ENCODE measurements around the gene TASP1. TPM values are rescaled to one million over a fixed set of nuclear protein-coding genes. Genes with fewer than 3 reads are reported as not detected.
"Not testable (repeated sequence)": the region's sequence is repeated elsewhere in the genome, so short reads cannot be mapped to it uniquely, and the experiment has no call there.

The TASP1 gene
- 10 to 100 TPM in 1 of 2 donors, 1 to 10 TPM in 1; 5.7 to 13.8 TPM for total RNA-seq
- long read RNA-seq, transcript TASP1-201 (14 exons, 2,352 nt) = major isoform, 14 of 22 reads
- long read RNA-seq, partial matches to known transcripts = 4 of 22 reads
- long read RNA-seq, other reads (novel, unspliced or antisense) = 4 of 22 reads

- ATAC-seq = peak; percentile 100
- DNase-seq = peak; percentile 96
- intact Hi-C loops (cut with DNase I) = no loop called here
Measured at GRCh38 chr20:13638496-13639149, at the start of gene TASP1. TSS of gene TASP1 (minus strand) at chr20:13638932. CDS start at chr20:13630078, 8,854 bp downstream.

- intact Hi-C loops (cut with DNase I) = no loop called here
- ATAC-seq = no peak
Measured at GRCh38 chr20:13687815-13688214, 49.1 kb upstream of the TASP1 start.

GRCh38 chr20:13685623-13686022 is 46.9 kb upstream of the TASP1 start:
- ATAC-seq (no peak), DNase-seq (no peak)
- intact Hi-C loops (cut with DNase I) = no loop called here

More at GRCh38 chr20:13687815-13688214, 49.1 kb upstream of the TASP1 start:
- no peak for DNase-seq

DNA sequence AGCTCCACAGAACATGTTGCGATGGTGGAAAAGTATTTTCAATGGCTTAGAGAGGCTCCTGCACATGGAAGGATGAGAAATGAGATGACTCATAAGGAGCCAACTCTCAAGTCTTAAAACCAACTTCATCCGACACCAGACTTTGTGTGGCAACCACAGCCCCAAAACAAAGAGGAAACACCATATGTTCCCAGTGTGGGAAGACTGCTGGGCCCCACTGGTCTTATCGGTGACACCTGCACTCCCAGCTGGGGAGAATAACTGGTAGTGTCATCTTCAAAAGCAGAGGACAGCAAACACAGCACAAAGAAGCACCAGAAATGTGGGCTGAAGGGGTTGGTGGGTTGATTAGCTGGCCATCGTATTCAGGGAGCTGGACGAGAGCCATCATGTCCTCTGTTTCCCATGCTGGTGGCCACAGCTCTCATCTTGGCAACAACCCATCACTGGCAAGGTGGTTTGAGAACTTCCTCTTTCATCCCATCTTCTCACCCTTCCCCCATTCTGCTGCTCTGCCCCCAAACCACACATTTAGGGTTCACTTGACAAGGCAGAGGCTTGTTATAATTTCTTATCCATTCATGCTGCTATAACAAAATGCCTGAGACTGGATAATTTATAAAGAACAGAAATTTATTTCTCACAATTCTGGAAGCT is 46.0 kb upstream of the TASP1 start:
- ATAC-seq = no peak
- no peak for DNase-seq
- intact Hi-C loops (cut with DNase I) = no loop called here

- DNase-seq (no peak), ATAC-seq (no peak)
- intact Hi-C loops (cut with DNase I) = no loop called here
Measured at GRCh38 chr20:13683833-13684232, 45.1 kb upstream of the TASP1 start.

DNA sequence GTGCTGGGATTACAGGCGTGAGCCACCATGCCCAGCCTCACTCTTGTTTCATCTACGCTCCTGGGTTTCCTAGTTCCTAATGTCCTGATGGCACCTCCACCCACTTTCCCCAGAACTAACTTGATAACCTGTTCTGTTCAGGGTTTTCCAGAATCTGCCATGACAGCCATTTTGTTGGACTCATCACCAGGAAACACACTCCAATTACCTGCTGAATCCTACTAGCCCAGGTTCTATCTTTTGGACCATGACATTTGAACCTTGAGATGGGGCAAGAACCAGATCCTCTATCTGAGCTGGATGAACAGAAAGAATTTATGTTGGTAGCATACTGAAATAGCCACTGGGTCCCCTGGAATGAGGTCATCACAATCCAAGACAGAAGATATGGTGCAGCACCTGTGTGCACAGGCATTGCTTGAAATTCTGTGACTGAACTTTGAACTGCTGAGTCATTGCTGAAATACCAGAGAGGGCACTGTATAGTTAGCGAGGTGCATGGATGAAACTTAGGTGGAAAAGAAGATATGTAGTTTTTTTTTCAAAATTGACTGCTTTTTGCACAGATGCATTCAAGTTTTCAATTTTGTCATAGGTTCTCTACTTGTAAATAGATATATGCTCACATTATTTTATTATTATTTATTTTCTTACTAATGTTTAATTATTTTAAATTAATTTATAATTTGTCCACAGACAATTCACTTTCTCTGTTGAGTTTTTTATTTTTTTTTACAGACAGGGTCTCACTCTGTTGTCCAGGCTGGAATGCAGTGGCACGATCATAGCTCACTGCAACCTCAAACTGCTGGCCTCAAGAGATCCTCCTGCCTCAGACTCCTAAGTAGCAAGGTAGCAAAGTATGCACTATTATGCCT is 42.8 kb upstream of the TASP1 start:
- DNase-seq = no peak
- intact Hi-C loops (cut with DNase I) = no loop called here
- ATAC-seq = no peak

DNA sequence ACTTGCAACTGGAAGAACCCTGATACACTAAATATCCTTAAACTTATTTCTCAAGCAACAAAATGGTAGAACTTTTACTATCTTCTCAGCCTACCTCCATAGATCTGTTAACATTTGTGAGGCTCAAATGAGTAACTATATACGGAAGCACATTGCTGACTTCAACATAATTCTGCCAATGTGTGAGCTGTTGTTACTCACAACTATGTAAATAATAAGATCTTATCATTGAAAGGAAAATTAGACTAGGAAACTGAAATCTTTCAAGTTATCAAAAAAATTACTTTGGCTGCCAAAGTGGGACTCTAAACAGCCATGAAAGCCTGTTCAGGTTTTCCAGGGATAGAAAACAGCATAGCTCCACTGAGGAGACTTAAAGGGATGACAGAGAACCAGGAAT is 40.2 kb upstream of the TASP1 start:
- intact Hi-C loops (cut with DNase I) = no loop called here
- DNase-seq = no peak
- ATAC-seq = no peak

GRCh38 chr20:13677241-13677640 is 38.5 kb upstream of the TASP1 start:
- DNase-seq (no peak), ATAC-seq (peak in 1 of 2 donors; percentile 61)
- intact Hi-C loops (cut with DNase I) = no loop called here

- ATAC-seq (no peak), DNase-seq (no peak)
- intact Hi-C loops (cut with DNase I) = no loop called here
Measured at GRCh38 chr20:13676682-13677081, 38.0 kb upstream of the TASP1 start.

- intact Hi-C loops (cut with DNase I) = no loop called here
- DNase-seq = no peak
- ATAC-seq = peak; percentile 34 to 48
Measured at GRCh38 chr20:13672690-13673089, 34.0 kb upstream of the TASP1 start.

GRCh38 chr20:13671916-13672378 is 33.2 kb upstream of the TASP1 start:
- peak; percentile 39 for DNase-seq

GRCh38 chr20:13671512-13671911 is 32.8 kb upstream of the TASP1 start:
- ATAC-seq = peak; percentile 12 to 19
- intact Hi-C loops (cut with DNase I) = no loop called here
- DNase-seq = no peak

More at GRCh38 chr20:13671916-13672378, 33.2 kb upstream of the TASP1 start:
- ATAC-seq = peak; percentile 65 to 96
- intact Hi-C loops (cut with DNase I) = no loop called here

DNA sequence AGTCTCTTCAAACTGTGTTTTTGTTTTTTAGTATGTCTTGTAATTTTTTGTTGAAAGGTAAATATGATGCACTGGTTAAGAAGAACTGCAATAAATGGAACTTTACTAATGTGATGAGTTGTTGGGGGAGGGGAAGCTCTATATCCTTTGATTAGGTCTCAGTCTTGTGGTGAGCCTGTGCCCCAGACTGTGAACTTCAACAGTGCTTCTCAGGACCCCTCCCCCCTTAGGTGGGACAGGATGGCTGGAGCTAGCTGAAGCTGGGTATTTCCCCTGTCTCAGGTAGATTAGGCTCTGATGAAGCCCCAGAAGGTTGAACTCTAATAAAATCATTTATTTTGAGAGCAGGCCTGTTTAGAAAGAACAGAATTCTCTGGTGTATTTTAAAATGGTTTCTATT is 31.4 kb upstream of the TASP1 start:
- DNase-seq (no peak), ATAC-seq (no peak)
- intact Hi-C loops (cut with DNase I) = no loop called here

- no peak for DNase-seq
- ATAC-seq = no peak
- intact Hi-C loops (cut with DNase I) = no loop called here
Measured at GRCh38 chr20:13665709-13666395, 27.1 kb upstream of the TASP1 start.

DNA sequence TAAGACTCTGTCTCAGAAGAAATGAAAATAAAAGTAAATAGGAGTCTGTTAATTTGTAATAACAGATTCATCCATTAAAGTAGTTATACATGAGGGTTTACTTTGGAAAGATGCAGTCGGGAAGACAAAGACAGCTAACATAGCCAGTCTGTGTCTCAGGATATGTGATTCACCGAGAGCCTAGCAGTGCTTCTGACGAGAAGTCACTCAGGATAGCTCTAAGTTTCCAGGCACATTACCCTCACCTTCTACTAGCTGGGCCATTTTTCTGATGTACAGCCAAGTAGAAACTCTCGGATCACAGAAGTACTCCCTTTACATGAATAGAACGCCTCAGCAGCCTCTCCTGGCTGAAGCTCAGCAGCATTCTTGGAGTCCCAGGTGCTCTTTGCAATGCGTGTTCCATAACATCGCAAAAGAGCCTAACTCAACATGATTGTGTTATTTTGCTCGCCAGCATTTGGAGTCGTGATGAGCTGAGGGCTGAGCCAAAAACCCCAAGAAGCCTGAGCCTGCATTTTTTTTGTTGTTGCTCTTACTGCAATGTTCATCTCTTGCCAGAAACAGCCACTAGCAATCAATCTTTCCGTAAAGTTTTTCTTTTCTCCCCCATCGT is 22.4 kb upstream of the TASP1 start:
- ATAC-seq (peak; percentile 70 to 71), DNase-seq (no peak)
- intact Hi-C loops (cut with DNase I) = no loop called here

DNA sequence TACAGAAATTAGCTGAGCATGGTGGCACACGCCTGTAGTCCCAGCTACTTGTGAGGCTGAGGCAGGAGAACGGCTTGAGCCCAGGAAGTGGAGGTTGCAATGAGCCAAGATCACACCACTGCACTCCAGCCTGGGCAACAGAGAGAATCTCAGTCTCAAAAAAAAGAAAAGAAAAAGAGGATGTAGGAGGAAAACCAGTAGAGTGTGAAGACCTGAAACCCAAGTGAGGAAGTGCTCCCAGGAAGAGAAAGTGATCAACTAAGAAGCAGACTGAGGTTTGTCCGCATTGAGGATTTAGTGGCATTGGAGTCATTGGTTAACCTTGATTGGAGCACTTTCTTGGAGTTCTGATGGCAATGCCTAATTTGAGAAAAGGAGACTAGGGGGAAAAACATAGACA is 20.6 kb upstream of the TASP1 start:
- ATAC-seq = no peak
- no peak for DNase-seq

GRCh38 chr20:13658060-13658459 is 19.3 kb upstream of the TASP1 start:
- DNase-seq; intact Hi-C loops (cut with DNase I); ATAC-seq: not testable (repeated sequence)

More for the DNA sequence above, 20.6 kb upstream of the TASP1 start:
- intact Hi-C loops (cut with DNase I) = no loop called here

DNA sequence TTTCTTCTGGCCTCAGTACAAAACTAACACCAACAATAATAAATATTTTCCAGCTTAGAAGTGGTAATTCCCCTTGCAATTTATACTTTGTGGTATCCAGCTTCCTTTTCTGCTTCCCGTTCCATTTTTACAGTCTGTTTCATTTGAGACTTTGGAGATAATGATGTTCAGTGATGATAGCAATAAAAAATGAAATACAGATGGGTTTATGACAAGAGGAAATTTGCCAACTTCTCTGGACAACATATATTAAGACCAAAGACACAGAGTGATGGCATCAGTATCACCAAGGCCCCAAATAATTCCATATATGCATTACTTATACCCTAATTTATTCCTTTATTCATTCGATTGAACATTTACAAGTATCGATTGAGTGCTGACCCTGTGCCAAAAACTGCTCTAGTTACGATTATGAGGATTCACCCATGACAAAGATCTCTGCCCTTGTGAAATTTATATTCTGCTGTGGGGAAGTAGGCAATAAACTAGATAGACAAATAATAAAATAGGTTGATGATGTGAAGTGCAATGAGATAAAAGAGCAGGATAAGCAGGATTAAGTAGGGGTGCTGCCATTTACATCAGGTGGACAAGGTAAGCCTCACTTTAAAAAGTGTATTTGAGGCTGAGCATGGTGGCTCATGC is 18.1 kb upstream of the TASP1 start:
- ATAC-seq (no peak), DNase-seq (no peak)
- intact Hi-C loops (cut with DNase I) = no loop called here
